NCI-H1417 treated with DMSO at 0.1 percent for 48 hours (cell line): ENCODE results near the gene MEF2B.
"Not testable (repeated sequence)": the region's sequence is repeated elsewhere in the genome, so short reads cannot be mapped to it uniquely, and the experiment has no call there.

Experiments
- DNase-seq: peaks from one replicate; lab custom pipeline; 2025; lab: John Stamatoyannopoulos, UW

Gene MEF2B

DNA sequence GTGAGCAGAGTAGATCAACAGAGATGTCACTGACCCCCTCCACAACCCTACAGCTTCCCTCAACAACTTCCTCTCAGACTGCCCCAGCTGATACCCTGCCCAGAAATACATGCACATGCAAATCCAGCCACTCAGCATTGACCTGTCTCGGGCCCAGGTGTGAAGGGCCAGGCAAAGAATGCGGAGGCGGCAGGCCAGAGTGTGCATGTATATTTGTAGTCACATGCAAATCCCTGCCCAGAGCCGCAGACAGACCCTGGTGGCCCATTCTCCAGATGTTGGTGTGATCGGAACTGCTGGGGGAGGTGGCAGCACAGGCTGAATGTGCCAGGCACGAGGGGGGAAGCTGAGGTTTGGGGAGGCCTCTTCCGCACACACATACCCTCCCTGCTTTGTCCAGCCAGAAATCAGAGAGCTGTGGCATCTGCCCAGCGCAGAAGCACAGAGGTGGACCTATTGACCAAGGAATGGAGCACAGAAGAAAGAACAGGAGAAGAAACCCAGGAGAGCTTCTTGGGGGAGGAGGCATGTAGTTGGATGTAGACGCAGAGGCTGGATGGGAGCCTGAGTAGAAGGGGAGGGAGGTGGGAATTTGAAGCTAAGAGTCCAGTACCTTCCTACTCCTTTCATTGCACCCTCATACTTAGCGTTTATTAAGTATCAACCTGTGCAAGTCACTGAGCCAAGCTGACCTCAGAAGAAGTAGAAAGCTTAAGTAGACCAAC, 14.4 kb downstream of the MEF2B start:
- DNase-seq: no peak

DNA sequence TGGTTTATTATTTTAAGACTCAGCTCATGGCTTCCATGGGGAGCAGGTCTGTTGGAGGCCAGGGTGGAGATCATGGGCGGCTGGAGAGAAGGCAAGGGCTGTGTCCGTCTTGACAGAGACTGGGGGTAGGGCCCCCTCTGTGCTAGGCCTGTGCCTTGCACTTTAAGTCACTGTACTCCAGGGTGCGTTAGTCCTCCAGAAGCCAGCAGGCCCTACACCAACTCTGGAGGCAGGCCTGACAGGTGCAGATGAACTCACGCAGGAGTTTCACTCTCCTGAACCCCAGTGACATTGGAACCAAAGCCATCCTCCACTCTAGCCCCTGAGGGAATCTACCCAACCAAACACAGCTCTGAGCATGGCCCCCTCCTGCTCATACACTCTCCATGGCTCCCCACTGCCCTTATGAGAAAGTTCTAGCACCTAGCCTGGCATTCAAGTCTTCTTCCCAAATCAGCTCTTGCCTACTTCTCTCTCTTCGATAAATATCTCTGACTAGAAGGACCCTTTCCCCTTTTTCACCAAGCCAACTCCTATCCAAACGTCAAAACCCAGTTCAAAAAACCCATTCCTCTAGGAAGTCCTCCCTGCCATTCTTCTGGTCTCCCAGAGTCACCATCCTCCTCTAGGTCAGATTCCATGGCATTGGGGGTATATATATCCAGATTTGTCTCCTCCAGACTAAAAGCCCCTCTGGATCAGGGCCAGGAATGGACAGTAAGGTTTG, 15.1 kb downstream of the MEF2B start:
- DNase-seq: no peak

DNA sequence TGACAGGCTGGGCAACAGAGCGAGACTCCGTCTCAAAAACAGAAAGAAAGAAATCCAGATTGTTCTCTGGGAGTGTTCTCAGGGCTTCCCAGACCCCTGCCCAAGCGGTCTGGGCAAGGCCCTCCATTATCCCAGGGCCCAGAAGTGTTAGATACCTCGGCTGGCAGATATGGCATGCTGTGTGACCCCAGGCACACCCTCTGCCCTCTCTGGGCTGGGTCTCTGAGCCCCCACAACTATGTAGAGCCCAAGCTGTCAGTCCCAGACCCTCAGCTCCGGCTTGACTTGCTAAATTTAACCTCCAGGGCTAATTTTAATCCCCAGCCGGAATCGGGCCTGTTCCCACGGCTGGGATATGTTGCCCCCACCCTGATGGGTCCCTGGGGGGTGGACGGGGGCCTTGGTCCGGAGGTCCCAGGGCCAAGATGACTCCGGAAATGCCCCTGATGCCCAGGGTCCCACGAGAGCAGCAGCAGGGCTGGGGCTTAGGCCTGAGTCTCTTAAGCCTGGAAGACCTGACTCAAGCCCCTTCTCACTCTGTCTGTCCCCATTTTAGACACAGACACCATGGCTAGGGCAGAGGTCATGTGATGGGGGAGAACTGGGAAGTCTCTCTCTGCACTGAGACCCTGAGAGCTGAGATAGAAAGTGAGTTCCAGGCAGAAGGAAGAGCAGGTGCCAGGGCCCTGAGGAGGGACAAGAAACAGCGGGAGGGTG, 17.2 kb downstream of the MEF2B start:
- no peak for DNase-seq

DNA sequence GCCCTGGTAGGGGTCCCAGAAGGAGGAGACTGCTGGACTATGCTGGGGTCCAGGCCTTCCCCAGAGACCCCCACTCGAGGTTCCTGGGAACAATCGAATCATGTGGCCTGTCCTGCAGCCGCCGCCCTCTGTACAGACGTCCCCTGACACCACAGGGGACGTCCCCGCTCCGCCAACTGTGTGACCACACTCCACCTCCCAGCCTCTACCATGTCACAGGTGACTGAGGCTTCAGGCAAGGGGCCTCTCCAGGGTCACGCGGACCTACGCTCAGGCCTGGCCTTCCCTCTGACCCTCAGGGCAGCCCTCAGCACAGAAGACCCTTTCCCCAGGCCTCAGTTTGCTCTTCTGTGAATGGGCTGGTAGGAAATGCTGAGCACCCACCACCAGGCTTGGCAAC, 18.6 kb downstream of the MEF2B start:
- DNase-seq: no peak

DNA sequence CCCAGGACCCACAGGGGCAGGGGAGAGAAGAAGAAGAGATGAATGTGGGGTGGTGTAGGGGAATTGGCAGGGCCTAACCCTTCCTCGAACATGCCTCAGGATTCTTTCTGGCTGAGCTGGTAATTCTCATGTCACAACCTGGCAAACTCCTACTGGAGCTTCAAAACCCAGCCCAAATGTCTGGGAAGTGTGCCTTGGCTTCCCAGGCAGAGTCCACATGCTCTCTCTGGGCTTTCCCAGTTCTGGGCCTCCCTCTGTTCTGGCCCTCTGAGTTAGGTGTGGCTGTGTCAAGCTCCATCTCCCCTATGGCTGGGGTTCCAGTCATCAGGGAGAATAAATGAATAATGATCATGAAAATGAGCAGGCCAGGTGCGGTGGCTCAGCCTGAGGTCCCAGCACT, 20.6 kb downstream of the MEF2B start:
- DNase-seq: no peak

DNA sequence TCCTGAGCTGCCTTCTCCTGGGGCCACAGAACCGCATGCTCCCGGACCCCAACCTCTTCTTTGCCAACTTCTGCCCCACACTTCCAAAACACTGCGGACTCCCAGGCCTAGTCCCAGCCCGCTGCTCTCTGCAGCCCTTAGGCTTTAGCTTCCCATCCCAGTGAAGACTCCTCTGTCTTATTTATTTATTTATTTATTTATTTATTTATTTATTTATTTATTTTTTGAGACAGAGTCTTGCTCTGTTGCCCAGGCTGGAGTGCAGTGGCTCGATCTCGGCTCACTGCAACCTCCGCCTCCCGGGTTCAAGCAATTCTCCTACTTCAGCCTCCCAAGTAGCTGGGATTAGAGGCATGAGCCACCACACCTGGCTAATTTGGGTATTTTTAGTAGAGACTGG, 21.6 kb downstream of the MEF2B start:
- DNase-seq: not testable (repeated sequence)

DNA sequence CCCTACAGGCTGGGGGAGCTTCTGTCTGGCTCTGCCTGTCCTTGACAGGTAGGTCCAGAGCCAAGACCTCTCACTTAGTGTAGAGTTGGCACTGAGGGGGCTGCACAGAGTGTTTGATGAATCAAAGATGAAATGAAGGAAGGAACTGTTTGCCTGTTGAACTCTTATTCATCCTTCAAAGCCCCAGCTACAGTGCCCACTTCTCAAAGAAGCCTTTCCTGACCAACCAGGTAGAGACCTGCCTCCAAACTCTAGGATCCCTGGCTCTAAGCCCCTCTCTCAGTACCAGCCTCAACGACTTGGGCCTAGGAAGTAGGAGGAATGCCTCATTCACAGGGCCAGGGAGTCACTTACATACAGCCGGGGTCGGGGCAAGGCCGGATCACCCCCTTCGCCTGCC, 22.7 kb downstream of the MEF2B start:
- DNase-seq: no peak

DNA sequence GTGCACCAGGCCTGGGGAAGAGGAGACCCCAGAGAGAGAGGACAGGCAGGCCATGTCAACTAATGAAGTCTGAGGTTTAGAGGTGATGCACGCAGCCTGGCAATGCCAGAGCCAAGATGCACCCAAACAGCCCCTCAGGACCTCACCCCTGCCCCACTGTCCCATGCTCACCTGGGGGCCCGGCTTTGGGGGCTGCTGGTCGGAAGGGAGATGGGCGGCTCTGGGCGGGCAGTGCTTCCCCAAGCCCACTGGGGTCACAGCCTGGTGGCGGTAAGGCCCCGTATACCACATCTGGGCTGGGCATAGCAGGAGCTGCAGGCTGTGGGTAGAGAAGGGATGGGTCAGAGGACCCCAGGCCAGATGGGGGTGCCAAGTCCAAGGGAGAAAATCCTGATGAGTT, 23.2 kb downstream of the MEF2B start:
- no peak for DNase-seq

DNA sequence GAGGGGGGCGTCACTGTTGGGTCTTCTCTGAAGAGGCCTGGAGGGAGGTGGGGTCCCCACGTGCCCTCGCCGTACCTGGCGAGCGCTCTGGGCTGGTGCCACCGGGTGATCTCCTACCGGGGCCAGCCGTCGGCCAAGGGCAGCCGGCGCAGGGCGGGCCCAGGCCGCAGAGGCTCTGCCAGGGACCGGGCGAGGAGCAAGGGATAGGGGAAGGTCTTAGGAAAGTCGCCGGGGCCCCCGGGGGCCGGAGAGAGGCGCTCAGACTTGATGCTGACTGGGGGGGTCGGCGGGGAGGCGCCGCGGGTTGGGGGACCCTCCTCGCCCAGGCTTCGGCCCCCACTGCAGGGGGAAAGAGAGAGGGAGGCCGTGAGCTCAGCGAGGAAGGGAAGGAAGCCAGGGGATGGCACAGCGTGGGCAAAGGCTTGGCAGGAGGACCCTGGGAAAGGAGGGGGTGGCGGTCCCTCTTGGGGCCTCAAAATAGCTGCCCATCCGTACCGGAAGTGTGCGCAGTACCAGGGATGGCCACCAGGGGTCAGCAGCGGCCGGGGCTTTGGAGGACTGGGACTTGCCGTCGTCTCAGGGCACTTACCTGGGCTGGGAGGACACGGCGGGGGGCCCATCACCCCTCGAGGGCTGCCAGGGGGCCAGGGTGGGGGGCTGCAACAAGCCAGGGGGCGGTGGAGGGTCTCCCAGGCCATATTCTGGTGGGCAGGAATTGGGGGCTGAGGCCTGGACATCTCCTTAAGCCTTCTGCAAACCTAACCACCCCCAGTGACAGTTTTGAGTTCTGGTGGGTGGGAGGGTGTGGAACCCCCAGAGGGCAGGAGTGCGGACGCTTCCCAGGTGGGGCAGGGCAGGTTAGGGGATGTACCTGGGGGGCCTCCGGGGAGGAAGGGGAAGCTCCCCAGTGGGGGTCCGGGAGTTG, 24.1 kb downstream of the MEF2B start:
- DNase-seq: no peak

DNA sequence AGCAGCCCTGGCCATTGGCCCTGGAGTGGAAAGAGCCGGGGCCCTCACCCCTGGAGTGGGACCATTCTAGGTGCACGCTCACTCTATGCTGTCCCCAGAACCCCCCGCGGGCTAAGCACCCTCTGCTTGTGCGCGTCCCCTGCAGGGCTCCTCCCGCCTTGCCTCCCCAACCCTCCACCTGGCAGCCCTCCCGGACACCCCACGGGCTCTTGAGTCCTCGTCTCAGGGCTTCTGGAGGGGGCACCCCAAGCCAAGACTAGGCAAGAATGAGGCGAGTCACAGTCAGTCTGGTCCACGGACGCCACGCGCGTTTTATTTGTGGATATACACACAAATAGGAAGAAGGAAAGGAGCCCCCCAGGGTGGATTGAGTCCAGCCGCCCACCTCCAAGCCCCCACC, 24.8 kb downstream of the MEF2B start:
- no peak for DNase-seq

DNA sequence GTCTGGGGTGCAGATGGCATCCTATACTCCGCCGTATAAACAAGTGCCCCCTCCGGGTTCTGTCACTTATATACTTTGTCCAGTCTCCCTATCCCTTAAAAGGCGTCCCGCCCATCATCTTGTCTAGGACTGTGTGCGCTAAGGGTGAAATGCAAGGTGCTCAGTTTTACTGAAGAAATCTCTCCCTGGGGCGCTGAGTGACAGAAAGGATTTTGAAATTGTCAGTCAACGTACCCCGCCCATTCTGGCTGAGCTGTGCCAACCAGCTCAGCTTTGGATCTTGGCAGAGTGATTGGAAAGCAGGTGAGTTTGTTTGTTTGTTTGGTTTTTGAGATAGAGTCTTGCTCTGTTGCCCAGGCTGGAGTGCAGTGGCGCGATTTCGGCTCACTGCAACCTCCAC, 27.7 kb downstream of the MEF2B start:
- no peak for DNase-seq

DNA sequence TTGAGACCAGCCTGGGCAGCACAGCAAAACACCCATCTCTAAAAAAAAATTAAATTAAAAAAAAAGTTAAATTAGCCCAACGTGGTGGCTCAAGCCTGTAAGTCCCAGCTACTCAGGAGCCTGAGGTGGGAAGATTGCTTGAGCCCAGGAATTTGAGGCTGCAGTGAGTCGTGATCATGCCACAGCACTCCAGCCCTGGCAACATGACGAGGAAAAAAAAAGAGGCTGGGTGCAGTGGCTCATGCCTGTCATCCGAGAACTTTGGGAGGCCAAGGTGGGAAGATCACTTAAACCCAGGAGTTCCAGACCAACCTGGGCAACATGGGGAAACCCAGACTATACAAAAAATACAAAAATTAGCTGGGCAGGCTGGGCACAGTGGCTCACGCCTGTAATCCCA, 29.6 kb downstream of the MEF2B start:
- DNase-seq: no peak

DNA sequence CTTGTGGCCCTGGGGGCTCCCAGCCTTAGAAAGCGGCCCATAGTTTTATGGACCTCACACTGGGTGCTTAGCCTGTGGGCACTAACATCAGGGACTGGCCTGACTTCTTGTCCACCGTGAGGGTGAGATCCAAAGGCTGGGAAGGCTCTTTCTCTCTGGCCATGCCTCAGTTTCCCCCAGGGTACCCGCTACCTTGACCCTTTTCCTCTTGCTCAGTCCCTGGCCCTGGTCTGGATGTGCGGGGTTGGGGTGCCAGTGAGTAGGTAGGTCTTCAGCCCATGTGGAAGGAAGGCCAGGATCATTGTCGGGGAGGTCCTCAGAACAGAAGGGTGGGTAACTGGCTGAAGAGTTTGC, 30.2 kb downstream of the MEF2B start:
- no peak for DNase-seq

DNA sequence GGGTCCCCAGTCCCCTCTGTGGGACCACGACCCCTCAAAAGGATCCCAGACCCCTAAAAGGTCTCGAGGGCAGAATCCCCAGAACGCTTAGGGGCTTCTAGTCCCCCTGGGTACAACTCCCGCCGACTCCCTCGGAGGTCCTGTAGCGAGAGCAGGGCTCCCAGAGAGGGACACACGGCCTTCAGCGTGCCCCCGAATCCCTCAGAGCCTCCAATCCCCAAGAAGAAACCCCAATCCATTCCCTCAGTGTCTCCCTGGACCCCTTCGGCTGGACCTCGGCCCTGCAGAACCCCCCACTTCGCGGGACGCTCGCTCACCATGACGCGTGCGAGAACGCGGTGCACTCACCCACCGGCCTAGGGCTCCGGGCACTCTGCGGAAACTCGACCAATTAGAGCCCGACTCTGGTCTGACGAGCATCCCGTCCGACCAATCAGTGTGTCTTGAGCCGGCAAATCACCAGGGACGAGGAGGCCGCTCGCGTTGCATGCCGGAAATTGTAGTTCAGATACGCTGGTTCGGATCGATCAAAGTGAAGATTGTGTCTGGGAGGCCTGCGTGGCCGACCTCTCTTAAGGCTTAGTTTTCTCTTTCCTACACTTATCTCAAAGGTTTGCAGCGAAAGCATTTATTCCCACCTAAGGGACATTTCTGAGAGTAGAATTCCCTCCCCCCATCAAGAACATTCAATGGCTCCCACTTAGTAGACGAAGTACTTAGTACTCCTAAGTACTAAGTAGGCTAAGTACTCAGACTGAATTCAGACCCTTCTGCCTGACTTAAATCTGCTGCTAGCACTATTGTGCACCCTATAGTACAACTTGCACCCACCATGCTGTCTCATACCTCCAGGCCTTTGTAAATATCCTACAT, 31.7 kb downstream of the MEF2B start, which contains the start of gene TMEM161A:
TSS of gene TMEM161A (minus strand) at position 370 of the 873 bp plus-strand sequence. CDS start at position 320, 50 bp downstream.
- DNase-seq: peak; percentile 83

DNA sequence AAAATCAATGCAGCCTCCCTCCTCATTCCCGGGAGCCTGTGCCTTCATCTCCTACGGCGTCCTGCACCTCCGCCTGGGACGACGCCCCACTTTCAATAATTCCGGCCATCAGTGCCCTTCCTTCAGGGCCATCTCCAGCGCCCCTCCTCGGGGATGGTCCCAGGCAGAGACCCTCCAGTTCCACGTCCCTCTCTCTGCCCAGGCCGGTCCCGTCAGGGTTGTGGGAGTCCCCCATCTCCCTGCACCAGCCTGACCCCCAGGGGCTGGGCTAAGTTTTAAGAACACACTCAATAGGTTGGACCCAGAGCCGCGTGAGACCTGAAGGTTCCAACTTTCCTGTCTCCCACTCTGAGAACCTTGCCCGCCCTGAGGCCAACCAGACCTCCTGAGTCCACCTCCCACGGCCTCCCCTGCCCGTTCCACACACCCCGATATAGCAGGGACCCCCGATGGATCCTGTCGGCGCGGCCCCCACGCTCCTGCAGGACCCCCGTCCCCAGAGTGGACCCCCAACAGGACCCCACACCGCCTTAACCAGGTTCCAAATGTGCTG, 32.4 kb downstream of the MEF2B start:
- no peak for DNase-seq

DNA sequence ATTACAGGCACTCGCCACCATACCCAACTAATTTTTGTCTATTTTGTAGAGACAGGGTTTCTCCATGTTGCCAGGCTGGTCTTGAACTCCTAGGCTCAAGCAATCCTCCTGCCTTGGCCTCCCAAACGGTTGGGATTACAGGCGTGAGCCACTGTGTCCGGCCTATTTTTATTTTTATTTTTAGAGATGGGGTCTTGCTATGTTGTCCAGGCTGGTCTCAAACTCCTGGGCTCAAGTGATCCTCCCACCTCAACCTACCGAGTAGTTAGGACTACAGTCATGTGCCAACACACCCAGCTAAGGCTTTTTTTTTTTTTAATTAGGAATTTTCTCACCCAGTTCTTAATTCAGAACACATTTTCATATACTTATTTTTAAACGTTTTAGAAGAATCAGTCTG, 34.4 kb downstream of the MEF2B start:
- DNase-seq: not testable (repeated sequence)

DNA sequence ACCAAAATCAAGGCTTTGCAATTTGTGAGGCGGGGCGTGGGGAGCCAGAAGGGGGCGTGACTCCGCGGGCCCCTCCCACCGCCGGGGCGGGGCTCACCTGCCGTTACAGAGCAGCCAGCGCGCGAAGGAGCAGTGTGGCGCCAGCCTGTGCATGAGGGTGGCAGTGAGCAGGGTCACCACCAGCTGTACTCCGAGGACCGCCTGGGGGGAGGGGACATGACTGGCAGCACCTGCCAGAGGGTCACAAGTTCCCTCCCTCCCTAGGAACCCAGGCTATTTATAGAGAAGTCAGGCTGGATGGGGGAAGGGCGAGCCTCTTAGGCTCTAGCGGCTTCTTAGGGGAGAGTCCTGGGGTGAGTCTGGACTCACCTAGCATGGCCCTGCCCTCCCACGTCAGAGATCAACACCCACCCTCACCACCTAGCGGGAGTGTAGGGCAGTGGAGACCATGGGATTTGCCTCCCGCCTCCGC, 35.3 kb downstream of the MEF2B start:
- peak; percentile 36 for DNase-seq

DNA sequence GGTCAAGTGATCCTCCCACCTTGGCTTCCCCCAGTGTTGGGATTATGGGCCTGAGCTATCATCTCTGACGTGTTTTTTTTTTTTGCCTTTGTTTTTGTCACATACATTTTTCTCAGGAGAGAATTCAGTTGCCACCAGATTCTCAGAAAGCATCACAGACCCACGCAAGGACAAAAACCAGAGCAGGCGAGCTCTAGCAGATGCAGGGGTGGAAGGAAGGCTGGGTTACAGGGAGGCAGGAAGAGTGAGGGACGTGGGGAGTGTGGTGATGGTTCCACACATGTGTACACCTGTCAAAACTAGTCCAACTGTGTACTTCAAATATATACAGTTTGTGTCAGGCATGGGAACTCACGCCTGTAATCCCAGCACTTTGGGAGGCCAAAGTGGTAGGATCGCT, 36.1 kb downstream of the MEF2B start:
- no peak for DNase-seq

DNA sequence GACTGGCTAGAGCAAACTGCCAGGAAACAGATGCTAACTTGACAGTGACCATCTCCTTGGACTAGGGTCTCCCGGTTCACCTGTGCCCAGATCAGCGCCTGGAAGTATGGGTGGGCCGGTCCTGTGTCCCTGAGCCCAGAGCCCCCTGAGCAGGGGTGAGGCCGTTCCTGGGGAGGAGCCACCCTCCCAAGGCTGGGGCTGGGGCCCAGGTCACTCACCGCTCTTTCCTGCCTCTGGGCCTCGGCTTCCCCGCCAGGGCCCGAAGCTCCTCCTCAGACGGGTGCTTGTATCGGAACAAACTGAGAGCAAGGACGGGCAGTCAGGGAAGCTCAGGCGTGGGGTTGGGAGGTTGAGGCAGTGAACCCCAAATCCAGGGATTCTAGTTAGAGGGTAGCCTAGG, 37.2 kb downstream of the MEF2B start:
- DNase-seq: no peak

DNA sequence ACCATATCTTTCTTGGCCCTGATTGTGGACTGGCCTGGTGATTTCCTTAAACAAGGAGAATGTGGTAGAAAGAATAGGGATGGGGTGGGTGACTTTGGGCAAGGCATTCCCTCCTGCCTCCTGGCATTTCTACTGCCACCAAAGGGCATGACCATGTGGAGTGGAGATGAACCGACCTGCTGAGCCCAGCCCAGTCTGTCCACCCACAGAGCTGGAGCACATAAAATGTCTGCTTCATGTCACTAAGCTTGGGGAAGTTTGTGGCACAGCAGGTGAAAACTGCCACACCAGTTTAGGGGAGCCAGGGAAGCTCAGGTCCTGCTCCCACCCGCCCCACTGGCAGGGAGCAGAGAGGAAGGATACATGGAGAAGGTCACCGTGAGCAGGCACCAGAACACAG, 38.1 kb downstream of the MEF2B start:
- DNase-seq: no peak

DNA sequence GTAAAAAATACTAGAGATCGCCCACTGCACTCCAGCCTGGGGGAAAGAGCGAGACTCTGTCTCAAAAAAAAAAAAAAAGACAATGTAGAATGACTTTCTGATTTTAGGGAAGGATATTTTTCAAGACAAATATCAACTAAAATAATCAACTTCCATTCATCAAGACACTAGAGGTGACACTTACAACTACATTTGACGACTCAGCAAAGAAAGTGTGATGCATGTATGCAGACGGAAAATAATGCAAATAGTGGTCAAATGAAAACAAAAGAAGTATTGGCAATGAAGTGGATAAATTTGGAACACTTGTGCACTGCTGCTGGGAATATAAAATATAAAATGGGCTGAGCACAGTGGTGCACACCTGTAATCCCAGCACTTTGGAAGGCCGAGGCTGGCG, 44.0 kb downstream of the MEF2B start:
- no peak for DNase-seq
